Neural progenitor cell (in vitro differentiated cells): Measurements from ENCODE around the gene P2RY12.

Experiments
- EZH2 ChIP-seq: fragments of 200-600 bp; sonication (generic); IDR thresholded peaks from 2 replicates; pipeline ENCODE4 v1.6.1; 2017; ENCODE audit warnings: antibody characterized with exemption, mild to moderate bottlenecking, moderate library complexity
- TF ChIP-seq, protein P1 (sequence below): fragments of 200-600 bp; sonication (generic); IDR thresholded peaks from 2 replicates; pipeline ENCODE4 v1.5.1; 2017; ENCODE audit warnings: antibody characterized with exemption, mild to moderate bottlenecking

DNA sequence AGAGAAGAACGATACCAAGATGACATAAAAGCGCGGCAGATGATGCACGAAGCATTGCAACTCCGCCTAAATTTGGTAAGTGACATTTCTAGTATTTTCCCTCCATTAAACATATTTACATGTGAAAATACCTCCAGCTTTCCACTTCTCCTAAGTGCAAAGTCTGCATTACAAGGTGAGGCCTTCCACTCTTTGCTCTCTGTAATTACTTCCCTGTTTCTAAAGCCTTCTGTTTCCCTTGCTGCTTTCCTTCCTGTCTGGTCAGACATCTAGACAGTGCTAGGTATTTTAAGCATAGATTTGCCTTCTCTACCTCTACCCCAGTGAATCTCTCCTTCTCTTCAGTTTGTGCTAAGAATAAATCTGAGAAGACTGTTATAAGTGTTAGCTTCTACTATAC, 1.9 kb downstream of the P2RY12 start:
- TF ChIP-seq, protein P1, sequence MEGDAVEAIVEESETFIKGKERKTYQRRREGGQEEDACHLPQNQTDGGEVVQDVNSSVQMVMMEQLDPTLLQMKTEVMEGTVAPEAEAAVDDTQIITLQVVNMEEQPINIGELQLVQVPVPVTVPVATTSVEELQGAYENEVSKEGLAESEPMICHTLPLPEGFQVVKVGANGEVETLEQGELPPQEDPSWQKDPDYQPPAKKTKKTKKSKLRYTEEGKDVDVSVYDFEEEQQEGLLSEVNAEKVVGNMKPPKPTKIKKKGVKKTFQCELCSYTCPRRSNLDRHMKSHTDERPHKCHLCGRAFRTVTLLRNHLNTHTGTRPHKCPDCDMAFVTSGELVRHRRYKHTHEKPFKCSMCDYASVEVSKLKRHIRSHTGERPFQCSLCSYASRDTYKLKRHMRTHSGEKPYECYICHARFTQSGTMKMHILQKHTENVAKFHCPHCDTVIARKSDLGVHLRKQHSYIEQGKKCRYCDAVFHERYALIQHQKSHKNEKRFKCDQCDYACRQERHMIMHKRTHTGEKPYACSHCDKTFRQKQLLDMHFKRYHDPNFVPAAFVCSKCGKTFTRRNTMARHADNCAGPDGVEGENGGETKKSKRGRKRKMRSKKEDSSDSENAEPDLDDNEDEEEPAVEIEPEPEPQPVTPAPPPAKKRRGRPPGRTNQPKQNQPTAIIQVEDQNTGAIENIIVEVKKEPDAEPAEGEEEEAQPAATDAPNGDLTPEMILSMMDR = no peak
- TF ChIP-seq EZH2 = no peak
